Spleen (tissue), 11 donors: ENCODE results near the gene ZBTB32. TPM values are rescaled to one million over a fixed set of nuclear protein-coding genes. Genes with fewer than 3 reads are reported as not detected.

Experiments
- DNase-seq: peaks from one replicate; pipeline ENCODE4 v3.0.0-alpha.2; 2020
- H3K27ac ChIP-seq, 8 donors: fragments of 200-600 bp; sonication (generic) in 7 of 8; 1 replicate in 4 of 8; 2 replicates in 4 of 8; pipeline versions ENCODE4 v1.5.0 to v1.8.0; 2016 to 2021; ENCODE audit warnings: inconsistent platforms in 4 of 8, mild to moderate bottlenecking in 4 of 8, moderate library complexity in 1 of 8
- H3K27me3 ChIP-seq, 7 donors: fragments of 200-600 bp; sonication (generic) in 6 of 7; replicated peaks in 1 of 7; 1 replicate in 4 of 7; 2 replicates in 3 of 7; pipeline versions ENCODE4 v1.5.0 to v1.8.0; 2016 to 2021; ENCODE audit warnings: inconsistent platforms in 3 of 7, mild to moderate bottlenecking in 1 of 7
- H3K36me3 ChIP-seq, 6 donors: fragments of 200-600 bp; sonication (generic) in 5 of 6; 1 replicate in 4 of 6; 2 replicates in 2 of 6; pipeline versions ENCODE4 v1.5.0 to v1.8.0; 2016 to 2021; ENCODE audit warnings: inconsistent platforms in 2 of 6
- H3K4me1 ChIP-seq, 6 donors: fragments of 200-600 bp; sonication (generic) in 5 of 6; 1 replicate in 3 of 6; 2 replicates in 3 of 6; pipeline versions ENCODE4 v1.5.0 to v1.8.0; 2016 to 2021; ENCODE audit warnings: inconsistent platforms in 3 of 6
- H3K4me3 ChIP-seq, 8 donors: fragments of 200-600 bp; sonication (generic) in 7 of 8; 1 replicate in 4 of 8; 2 replicates in 4 of 8; pipeline versions ENCODE4 v1.5.0 to v1.8.0; 2016 to 2021; ENCODE audit warnings: inconsistent platforms in 4 of 8, mild to moderate bottlenecking in 4 of 8, moderate library complexity in 2 of 8
- H3K9me3 ChIP-seq, 8 donors: fragments of 200-600 bp; sonication (generic) in 7 of 8; 1 replicate in 4 of 8; 2 replicates in 4 of 8; pipeline versions ENCODE4 v1.5.0 to v1.8.0; 2016 to 2021; ENCODE audit warnings: inconsistent platforms in 4 of 8
- POLR2A ChIP-seq, 3 donors: fragments of 450-650 bp; IDR thresholded peaks; one replicate each; pipeline ENCODE4 v1.5.1; 2017; ENCODE audit warnings: antibody characterized with exemption in 3 of 3, mild to moderate bottlenecking in 1 of 3
- POLR2AphosphoS5 ChIP-seq, 3 donors: sonication (generic); formaldehyde crosslinking; IDR thresholded peaks; one replicate each; pipeline ENCODE4 v1.5.1; 2017; ENCODE audit warnings: antibody characterized with exemption in 3 of 3
- WGBS, 5 donors: extraction: QIAGEN DNeasy Blood & Tissue Kit in 3 of 5; methylation state at CpG; one replicate each; pipeline versions ENCODE4 v1.1.5 to v1.1.7; 2013 to 2018; 5-methylcytosine and 5-hydroxymethylcytosine counted together
- intact Hi-C: fragments of 100-400 bp; cut with DNase I; formaldehyde crosslinking; loops from one replicate; pipeline ENCODE4 v1.15.0; 2023; ENCODE audit warnings: low total_unique reads
- polyA plus RNA-seq, 3 donors: library from polyadenylated mRNA; stranded (reverse); fragments of 200-250 nt; gene quantifications; one replicate each; pipeline ENCODE4 v1.2.1, GENCODE V29; 2013
- total RNA-seq, 7 donors: library from RNA; depleted of rRNA in 3 of 7; stranded (reverse); fragments of >200 nt in 3 of 7; fragmentation: NEBNext Ultra II Directional in 4 of 7; extraction: Animal tissue kit (Norgen Biotek cat#: 25700) in 4 of 7; gene quantifications; one replicate each; pipeline versions ENCODE4 v1.1.0 to v1.2.1, GENCODE V29; 2016 to 2021
- TF ChIP-seq, protein P1 (sequence below), 11 experiments: fragments of 200-600 bp in 7 of 11; fragments of 450-650 bp in 4 of 11; sonication (generic) in 4 of 11; IDR thresholded peaks in 8 of 11; conservative IDR thresholded peaks in 3 of 11; 1 replicate in 7 of 11; 2 replicates in 4 of 11; pipeline versions ENCODE4 v1.4.0 to v1.8.0; 2016 to 2021; ENCODE audit warnings: antibody characterized with exemption in 11 of 11, inconsistent platforms in 4 of 11, mild to moderate bottlenecking in 1 of 11
- donor health status: healthy with polysubstance abuse.
- donor health status: DM: no; HTN: no; CAD: no; lungs with moderate emphysema.
- donor health status: DM: no; HTN: no; CAD: no.
- donor health status: Bipolar disorder and iron deficiency.
- donor health status: healthy.
- donor health status: DM: no; HTN: no; CAD: no.
- donor health status: DM: yes; HTN: yes; CAD: no.

The ZBTB32 gene
- total and polyA plus RNA-seq, 10 donors = 2.5 to 8.2 (median 4.2) TPM

DNA sequence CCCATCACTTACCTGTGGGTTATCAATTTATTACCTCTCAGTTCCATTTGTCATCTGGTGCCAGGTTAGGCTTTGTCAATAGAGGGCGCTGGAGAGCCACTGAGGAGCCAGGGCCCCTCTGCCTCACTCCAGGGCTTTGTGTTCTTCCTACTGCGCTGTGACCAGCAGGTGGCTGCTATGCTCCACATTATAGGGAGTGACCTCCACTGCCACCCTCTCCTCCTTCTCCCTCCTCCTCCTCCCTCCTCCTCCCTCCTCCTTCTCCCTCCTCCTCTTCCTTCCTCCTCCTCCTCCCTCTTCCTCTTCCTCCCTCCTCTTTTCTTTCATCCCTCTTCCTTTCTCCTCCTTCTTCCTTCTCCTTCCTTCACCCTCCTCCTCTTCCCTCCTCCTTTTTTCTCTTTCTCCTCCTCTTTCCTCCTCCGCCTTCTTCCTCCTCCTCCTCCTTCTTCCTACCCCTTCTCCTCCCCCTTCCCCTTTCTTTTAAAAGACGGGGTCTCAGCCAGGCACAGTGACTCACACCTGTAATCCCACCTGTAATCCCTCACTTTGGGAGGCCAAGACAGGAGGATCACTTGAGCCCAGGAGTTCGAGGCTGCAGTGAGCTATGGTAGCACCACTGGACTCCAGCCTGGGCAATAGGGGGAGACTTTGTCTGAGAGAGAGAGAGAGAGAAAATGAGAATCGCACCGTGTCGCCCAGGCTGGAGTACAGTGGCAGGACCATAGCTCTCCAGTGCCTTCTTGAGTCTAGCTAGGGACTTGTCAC lies 10.3 kb upstream of the ZBTB32 start:
- H3K27ac ChIP-seq = peak overlapping the region in 2 of 8 donors; percentile 10 to 40

DNA sequence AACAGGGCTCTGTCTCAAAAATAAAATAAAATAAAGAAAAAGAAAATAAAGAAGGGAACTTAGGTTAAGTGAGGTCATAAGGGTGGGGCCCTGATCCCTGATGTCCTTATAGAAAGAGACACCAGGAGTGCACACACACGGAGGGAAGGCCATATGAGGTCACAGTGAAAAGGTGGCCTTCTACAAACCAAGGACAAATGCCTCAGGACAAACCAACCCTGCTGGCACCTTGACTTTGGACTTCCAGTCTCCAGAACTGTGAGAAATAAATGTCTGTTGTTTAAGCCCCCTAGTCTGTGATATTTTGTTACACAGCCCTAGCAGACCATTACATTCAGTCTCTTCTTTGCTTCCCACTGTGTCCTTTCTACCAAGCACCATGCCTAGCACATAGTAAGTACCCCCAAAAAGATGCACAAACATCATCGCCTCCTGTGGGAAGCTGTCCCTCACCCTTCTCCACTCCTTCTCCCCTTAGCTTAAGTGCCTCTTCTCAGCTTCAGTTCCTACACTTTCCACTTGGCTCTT lies 8.4 kb upstream of the ZBTB32 start:
- no peaks in the 10 kb centered on the region for H3K9me3 ChIP-seq
- intact Hi-C loops = no loop called here
- H3K36me3 ChIP-seq = no peaks in the 10 kb centered on the region
- H3K4me1 ChIP-seq = peaks cover 0 to 4% (median 0%) of the 10 kb centered on the region in 6 donors
- H3K27me3 ChIP-seq = no peaks in the 10 kb centered on the region
- H3K27ac ChIP-seq = no peak overlapping the region
- H3K4me3 ChIP-seq = no peak overlapping the region
- TF ChIP-seq, protein P1, sequence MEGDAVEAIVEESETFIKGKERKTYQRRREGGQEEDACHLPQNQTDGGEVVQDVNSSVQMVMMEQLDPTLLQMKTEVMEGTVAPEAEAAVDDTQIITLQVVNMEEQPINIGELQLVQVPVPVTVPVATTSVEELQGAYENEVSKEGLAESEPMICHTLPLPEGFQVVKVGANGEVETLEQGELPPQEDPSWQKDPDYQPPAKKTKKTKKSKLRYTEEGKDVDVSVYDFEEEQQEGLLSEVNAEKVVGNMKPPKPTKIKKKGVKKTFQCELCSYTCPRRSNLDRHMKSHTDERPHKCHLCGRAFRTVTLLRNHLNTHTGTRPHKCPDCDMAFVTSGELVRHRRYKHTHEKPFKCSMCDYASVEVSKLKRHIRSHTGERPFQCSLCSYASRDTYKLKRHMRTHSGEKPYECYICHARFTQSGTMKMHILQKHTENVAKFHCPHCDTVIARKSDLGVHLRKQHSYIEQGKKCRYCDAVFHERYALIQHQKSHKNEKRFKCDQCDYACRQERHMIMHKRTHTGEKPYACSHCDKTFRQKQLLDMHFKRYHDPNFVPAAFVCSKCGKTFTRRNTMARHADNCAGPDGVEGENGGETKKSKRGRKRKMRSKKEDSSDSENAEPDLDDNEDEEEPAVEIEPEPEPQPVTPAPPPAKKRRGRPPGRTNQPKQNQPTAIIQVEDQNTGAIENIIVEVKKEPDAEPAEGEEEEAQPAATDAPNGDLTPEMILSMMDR (IDR thresholded peaks at IDR 0.05 in 8 of 11, conservative IDR thresholded peaks at IDR 0.05 in 3 of 11) = no peak
- TF ChIP-seq POLR2AphosphoS5 (IDR thresholded peaks at IDR 0.05) (no peak), POLR2A (IDR thresholded peaks at IDR 0.05) (no peak)
- no peak for DNase-seq
- 61 to 86% (median 81%) methylated on average over 2 of the region's 2 CpGs for WGBS, 5 donors

More for the DNA sequence above, 10.3 kb upstream of the ZBTB32 start:
- Histone ChIP-seq H3K4me3 (no peak overlapping the region), H3K36me3 (no peaks in the 10 kb centered on the region), H3K4me1 (peaks cover 0 to 4% (median 0%) of the 10 kb centered on the region in 6 donors), H3K27me3 (peaks cover 0 to 4% (median 0%) of the 10 kb centered on the region in 7 donors), H3K9me3 (no peaks in the 10 kb centered on the region)
- intact Hi-C loops = no loop called here
- 26 to 34% (median 32%) methylated on average over 8 of the region's 8 CpGs for WGBS, 5 donors
- TF ChIP-seq, protein P1 (IDR thresholded peaks at IDR 0.05 in 8 of 11, conservative IDR thresholded peaks at IDR 0.05 in 3 of 11) = peak; percentile 92 to 99 (median 97)
- TF ChIP-seq POLR2A (IDR thresholded peaks at IDR 0.05) (no peak), POLR2AphosphoS5 (IDR thresholded peaks at IDR 0.05) (peak in 2 of 3 donors; percentile 60 to 68)
- peak; percentile 93 for DNase-seq

DNA sequence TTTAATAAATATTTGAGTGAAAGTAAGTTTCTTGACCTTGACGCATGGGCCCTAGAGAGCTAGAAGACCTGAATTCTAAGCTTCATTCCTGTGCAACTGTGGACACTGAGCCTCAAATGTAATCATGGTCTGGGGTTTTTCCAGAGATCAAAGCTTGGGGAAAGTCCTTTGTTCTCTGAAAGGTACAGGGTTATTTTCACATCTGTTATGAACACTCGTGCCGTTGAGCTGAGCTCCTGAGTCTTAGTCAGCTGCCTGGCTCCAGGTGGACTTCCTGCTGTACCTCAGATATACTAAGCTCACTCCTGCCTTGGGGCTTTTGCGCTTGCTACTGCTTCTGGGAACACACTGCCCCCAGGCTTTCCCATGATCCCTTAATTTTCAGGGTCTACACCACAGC lies 7.5 kb upstream of the ZBTB32 start:
- intact Hi-C loops = no loop called here
- Histone ChIP-seq H3K36me3 (no peaks in the 10 kb centered on the region), H3K4me3 (no peak overlapping the region), H3K9me3 (no peaks in the 10 kb centered on the region), H3K27ac (no peak overlapping the region), H3K4me1 (peaks cover 0 to 8% (median 3%) of the 10 kb centered on the region in 6 donors), H3K27me3 (peaks cover 0 to 1% (median 0%) of the 10 kb centered on the region in 7 donors)
- DNase-seq = no peak
- WGBS, 5 donors = 62 to 76% (median 69%) methylated on average over 4 of the region's 4 CpGs
- TF ChIP-seq POLR2AphosphoS5 (IDR thresholded peaks at IDR 0.05) = no peak
- TF ChIP-seq POLR2A (IDR thresholded peaks at IDR 0.05) = no peak
- TF ChIP-seq, protein P1 (IDR thresholded peaks at IDR 0.05 in 8 of 11, conservative IDR thresholded peaks at IDR 0.05 in 3 of 11) = no peak
